Keratinocyte (primary cell): ENCODE data around the gene ZNF529.

Experiments
- CTCF ChIP-seq, 3 experiments: IDR thresholded peaks in 1 of 3; conservative IDR thresholded peaks in 1 of 3; optimal IDR thresholded peaks in 1 of 3; 2 replicates in 2 of 3; 3 replicates in 1 of 3; pipeline versions ENCODE3 to v1.5.1; 2011; ENCODE audit warnings: low read length in 3 of 3, mild to moderate bottlenecking in 3 of 3, moderate library complexity in 2 of 3, control low read depth in 1 of 3, inconsistent platforms in 1 of 3; ENCODE audit not compliant: insufficient read depth in 2 of 3; ENCODE audit errors: extremely low read depth in 1 of 3
- EZH2 ChIP-seq: IDR thresholded peaks from one replicate; pipeline ENCODE4 v1.6.1; 2012; ENCODE audit warnings: inconsistent platforms, mild to moderate bottlenecking, low read length, moderate library complexity

DNA sequence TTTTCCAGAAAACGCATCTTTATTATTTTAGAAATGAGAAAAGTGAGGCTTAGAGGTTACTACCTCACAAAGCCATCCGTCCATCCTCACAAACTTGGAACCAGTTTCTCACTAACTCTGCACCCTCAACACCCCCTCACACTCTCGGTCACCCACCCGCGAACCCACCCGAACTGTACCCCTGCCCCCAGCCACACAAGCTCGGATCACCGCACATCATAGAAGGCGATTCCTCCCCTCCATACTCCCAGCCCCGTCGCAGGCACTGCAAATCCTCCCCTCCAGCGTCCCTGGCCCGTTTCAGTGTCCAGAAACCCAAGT, 45.3 kb downstream of the ZNF529 start:
- TF ChIP-seq CTCF (optimal IDR thresholded peaks at IDR 0.05 in 1 of 3, IDR thresholded peaks at IDR 0.05 in 1 of 3, conservative IDR thresholded peaks at IDR 0.05 in 1 of 3; ENCODE audit: extremely low read depth in 1 of 3, insufficient read depth in 2 of 3, low read length in 3 of 3): no peak
- TF ChIP-seq EZH2: no peak
